HUES6 (cell line): Measurements from ENCODE around the gene SIAH3.

Source experiments
- H3K27ac ChIP-seq: 2 replicates; pipeline ENCODE4 v1.7.0; 2013; ENCODE audit warnings: low read depth, mild to moderate bottlenecking, low read length, inconsistent platforms
- H3K27me3 ChIP-seq: 2 replicates; pipeline ENCODE4 v1.6.1; 2013; ENCODE audit warnings: low read length; ENCODE audit not compliant: control insufficient read depth, insufficient read depth
- H3K36me3 ChIP-seq: 2 replicates; pipeline ENCODE4 v1.6.1; 2013; ENCODE audit warnings: low read length; ENCODE audit not compliant: control insufficient read depth, insufficient read depth
- H3K4me1 ChIP-seq: 2 replicates; pipeline ENCODE4 v1.6.1; 2013; ENCODE audit warnings: low read length; ENCODE audit not compliant: control insufficient read depth, insufficient read depth
- H3K4me3 ChIP-seq: 2 replicates; pipeline ENCODE4 v1.5.1; 2013; ENCODE audit warnings: low read depth, low read length
- H3K9ac ChIP-seq: one replicate; pipeline ENCODE4 v1.6.1; 2013; ENCODE audit warnings: mild to moderate bottlenecking, low read length
- H3K9me3 ChIP-seq: 2 replicates; pipeline ENCODE4 v1.6.1; 2013; ENCODE audit warnings: low read depth, low read length; ENCODE audit not compliant: control insufficient read depth, insufficient read depth

Gene SIAH3

GRCh38 chr13:45834411-45834994 lies 17.1 kb downstream of the SIAH3 start:
- Histone ChIP-seq H3K27me3 (no peaks in the 10 kb centered on the region), H3K27ac (no peak overlapping the region), H3K36me3 (no peaks in the 10 kb centered on the region), H3K4me1 (peaks cover 17% of the 10 kb centered on the region), H3K9ac (no peak overlapping the region), H3K9me3 (no peaks in the 10 kb centered on the region), H3K4me3 (no peak overlapping the region)

GRCh38 chr13:45833663-45834375 lies 17.7 kb downstream of the SIAH3 start:
- no peaks in the 10 kb centered on the region for H3K9me3 ChIP-seq
- no peak overlapping the region for H3K27ac ChIP-seq
- H3K9ac ChIP-seq: no peak overlapping the region
- peaks cover 17% of the 10 kb centered on the region for H3K4me1 ChIP-seq
- no peak overlapping the region for H3K4me3 ChIP-seq
- no peaks in the 10 kb centered on the region for H3K36me3 ChIP-seq
- no peaks in the 10 kb centered on the region for H3K27me3 ChIP-seq

DNA sequence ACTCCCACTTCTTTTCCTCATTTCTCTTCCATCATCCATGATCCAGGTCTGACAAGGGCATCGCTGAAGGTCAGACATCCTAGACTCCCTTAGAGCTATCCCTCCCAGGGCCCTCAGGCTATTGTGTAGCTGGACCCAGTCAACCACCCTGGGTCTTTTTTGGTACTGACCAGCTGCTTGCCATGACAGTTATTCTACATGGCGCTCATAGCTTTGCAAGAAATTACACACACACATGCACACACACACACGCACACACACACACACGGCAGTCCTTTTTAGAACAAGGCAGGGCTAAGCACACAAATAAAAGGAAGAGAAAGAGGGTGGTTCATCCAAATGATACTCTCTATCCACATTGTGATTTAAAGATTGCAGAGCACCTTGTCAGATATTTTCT lies 18.3 kb downstream of the SIAH3 start:
- Histone ChIP-seq H3K27me3 (no peaks in the 10 kb centered on the region), H3K36me3 (no peaks in the 10 kb centered on the region), H3K4me3 (no peak overlapping the region), H3K27ac (no peak overlapping the region), H3K9ac (no peak overlapping the region), H3K4me1 (peaks cover 13% of the 10 kb centered on the region), H3K9me3 (no peaks in the 10 kb centered on the region)

- Histone ChIP-seq H3K4me1 (peaks cover 9% of the 10 kb centered on the region; the same call in 1 of the 2 replicates), H3K27me3 (no peaks in the 10 kb centered on the region), H3K27ac (no peak overlapping the region), H3K9me3 (no peaks in the 10 kb centered on the region), H3K9ac (no peak overlapping the region), H3K4me3 (no peak overlapping the region), H3K36me3 (no peaks in the 10 kb centered on the region)
These were observed 19.7 kb downstream of the SIAH3 start for GRCh38 chr13:45831851-45832250.

- no peaks in the 10 kb centered on the region for H3K27me3 ChIP-seq
- H3K4me1 ChIP-seq: peaks cover 13% of the 10 kb centered on the region; the same call in 1 of the 2 replicates
- no peak overlapping the region for H3K4me3 ChIP-seq
- H3K9ac ChIP-seq: no peak overlapping the region
- no peak overlapping the region for H3K27ac ChIP-seq
- no peaks in the 10 kb centered on the region for H3K9me3 ChIP-seq
- no peaks in the 10 kb centered on the region for H3K36me3 ChIP-seq
These were observed 21.4 kb downstream of the SIAH3 start for GRCh38 chr13:45830121-45830520.

DNA sequence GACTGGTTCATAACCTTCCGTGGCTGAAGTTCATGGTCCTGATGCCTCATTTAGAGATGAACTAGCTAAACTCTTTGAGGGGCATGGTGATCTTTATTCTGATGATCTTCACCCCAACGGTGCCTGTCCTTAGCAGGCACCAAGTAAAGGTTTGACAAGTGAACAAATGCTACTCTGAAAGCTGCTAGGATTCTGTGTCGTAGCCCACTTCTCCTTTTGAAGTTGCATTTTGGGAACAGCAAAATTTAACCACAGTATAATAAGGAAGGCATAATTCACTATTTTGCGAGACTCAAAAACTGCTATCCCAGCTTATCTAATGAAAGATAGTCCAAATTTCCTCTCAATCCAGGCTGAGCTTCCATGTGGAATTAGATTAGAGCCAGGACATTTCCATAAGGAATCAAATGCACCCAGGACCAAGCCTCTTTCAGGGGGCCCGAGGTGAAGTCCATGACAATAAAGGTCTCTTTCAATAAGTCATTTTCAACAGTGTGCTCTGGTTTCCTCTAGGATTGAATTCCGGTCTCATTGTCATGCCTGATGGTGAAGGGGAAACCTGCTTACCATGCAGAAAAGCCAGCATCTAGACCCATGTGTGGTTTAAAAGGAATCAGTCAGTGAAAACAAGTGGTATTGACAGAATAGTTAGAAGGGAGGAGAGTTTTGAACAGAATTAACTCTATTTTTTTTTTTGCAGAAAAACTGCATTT lies 23.1 kb downstream of the SIAH3 start:
- no peaks in the 10 kb centered on the region for H3K9me3 ChIP-seq
- no peak overlapping the region for H3K27ac ChIP-seq
- peaks cover 8% of the 10 kb centered on the region; the same call in 1 of the 2 replicates for H3K4me1 ChIP-seq
- no peak overlapping the region for H3K9ac ChIP-seq
- H3K4me3 ChIP-seq: no peak overlapping the region
- H3K27me3 ChIP-seq: no peaks in the 10 kb centered on the region
- H3K36me3 ChIP-seq: no peaks in the 10 kb centered on the region

DNA sequence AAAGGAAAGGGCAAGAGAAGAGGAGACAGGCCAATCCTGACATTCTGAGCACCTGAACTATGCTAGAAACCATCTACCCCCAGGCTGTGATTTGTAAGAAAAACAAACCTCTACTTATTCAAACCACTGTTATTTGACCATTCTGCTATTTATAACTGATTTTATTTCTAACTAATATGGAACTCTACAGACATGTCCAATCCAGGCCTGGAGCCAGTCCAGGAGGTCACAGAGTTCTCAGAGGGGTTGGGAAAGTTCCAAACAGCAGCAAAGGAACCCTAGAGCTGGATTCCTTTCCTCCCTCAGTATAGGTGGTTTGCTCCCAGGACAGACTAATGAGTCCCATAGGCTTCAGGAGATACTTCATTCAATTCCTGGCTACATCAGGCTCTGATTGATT lies 24.2 kb downstream of the SIAH3 start:
- H3K36me3 ChIP-seq: no peaks in the 10 kb centered on the region
- no peaks in the 10 kb centered on the region for H3K27me3 ChIP-seq
- H3K27ac ChIP-seq: no peak overlapping the region
- H3K9ac ChIP-seq: no peak overlapping the region
- H3K4me3 ChIP-seq: no peak overlapping the region
- peaks cover 16% of the 10 kb centered on the region for H3K4me1 ChIP-seq
- no peaks in the 10 kb centered on the region for H3K9me3 ChIP-seq

- no peaks in the 10 kb centered on the region for H3K9me3 ChIP-seq
- no peaks in the 10 kb centered on the region for H3K36me3 ChIP-seq
- no peak overlapping the region for H3K27ac ChIP-seq
- peaks cover 16% of the 10 kb centered on the region for H3K4me1 ChIP-seq
- H3K27me3 ChIP-seq: no peaks in the 10 kb centered on the region
- H3K4me3 ChIP-seq: no peak overlapping the region
- H3K9ac ChIP-seq: no peak overlapping the region
These were observed 24.8 kb downstream of the SIAH3 start for GRCh38 chr13:45826731-45827130.

GRCh38 chr13:45825387-45825650 lies 26.2 kb downstream of the SIAH3 start:
- H3K4me1 ChIP-seq: peaks cover 19% of the 10 kb centered on the region
- H3K36me3 ChIP-seq: no peaks in the 10 kb centered on the region
- no peak overlapping the region for H3K9ac ChIP-seq
- no peak overlapping the region for H3K27ac ChIP-seq
- H3K27me3 ChIP-seq: no peaks in the 10 kb centered on the region
- H3K9me3 ChIP-seq: no peaks in the 10 kb centered on the region
- no peak overlapping the region for H3K4me3 ChIP-seq

DNA sequence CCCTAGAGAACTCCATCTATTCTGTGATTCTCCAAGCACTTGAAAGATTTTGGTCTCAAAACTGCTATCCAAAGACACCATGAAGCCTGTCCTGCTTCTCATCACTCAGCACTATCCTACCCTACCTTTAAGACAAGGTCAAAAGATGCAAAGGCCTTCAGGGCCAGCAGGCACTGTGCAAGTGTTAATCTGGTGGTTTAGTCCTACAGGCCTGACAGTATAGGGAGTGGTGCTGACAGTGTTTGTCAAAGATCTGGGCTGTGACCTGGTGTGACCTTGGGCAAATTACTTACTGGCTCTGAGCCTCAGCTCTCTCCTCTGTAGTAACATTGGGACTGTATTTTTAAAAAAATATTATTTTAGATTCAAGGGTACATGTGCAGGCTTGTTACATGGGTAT lies 28.0 kb downstream of the SIAH3 start:
- H3K4me1 ChIP-seq: peaks cover 19% of the 10 kb centered on the region
- no peaks in the 10 kb centered on the region for H3K27me3 ChIP-seq
- no peak overlapping the region for H3K4me3 ChIP-seq
- H3K27ac ChIP-seq: no peak overlapping the region
- H3K36me3 ChIP-seq: no peaks in the 10 kb centered on the region
- H3K9ac ChIP-seq: no peak overlapping the region
- H3K9me3 ChIP-seq: no peaks in the 10 kb centered on the region; the same call in 1 of the 2 replicates

DNA sequence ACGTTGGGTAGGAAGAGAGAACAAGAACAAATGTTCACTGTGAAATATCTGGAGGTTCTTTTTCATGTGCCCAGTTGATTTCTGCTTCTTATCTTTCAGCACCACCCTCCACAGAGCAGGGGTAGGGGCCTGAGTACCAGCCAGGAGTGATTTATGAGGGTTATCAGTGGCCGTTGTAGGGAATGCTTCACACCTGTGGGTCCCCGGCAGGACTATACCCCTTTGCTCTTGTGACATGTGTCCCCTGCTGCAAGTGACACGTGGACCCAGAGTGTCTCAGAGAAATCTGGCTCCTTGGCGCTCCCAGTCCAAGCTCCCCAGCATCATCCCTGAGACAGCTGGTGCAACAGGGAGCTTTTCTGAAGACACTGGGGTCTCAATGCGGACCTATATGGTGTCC lies 29.7 kb downstream of the SIAH3 start:
- H3K36me3 ChIP-seq: no peaks in the 10 kb centered on the region

More for the DNA sequence above, 29.7 kb downstream of the SIAH3 start:
- H3K9me3 ChIP-seq: peaks cover 5% of the 10 kb centered on the region; the same call in 1 of the 2 replicates
- no peaks in the 10 kb centered on the region for H3K27me3 ChIP-seq
- H3K4me1 ChIP-seq: peaks cover 19% of the 10 kb centered on the region
- no peak overlapping the region for H3K27ac ChIP-seq
- H3K4me3 ChIP-seq: no peak overlapping the region
- no peak overlapping the region for H3K9ac ChIP-seq
